ENCODE data around the gene NCAPG2. TPM values are rescaled to one million over a fixed set of nuclear protein-coding genes. Genes with fewer than 3 reads are reported as not detected.
"Not testable (repeated sequence)": the region's sequence is repeated elsewhere in the genome, so short reads cannot be mapped to it uniquely, and the experiment has no call there.

NCAPG2 gene
- total RNA-seq, 1 donor from 2014 or later = 6.3 TPM

GRCh38 chr7:158706273-158706704, 1.7 kb upstream of the NCAPG2 start:
- DNase-seq (ENCODE audit: low spot score) = no peak

- no peak for DNase-seq (ENCODE audit: low spot score)
Observed at GRCh38 chr7:158705234-158705850, 738 bp upstream of the NCAPG2 start.

DNA sequence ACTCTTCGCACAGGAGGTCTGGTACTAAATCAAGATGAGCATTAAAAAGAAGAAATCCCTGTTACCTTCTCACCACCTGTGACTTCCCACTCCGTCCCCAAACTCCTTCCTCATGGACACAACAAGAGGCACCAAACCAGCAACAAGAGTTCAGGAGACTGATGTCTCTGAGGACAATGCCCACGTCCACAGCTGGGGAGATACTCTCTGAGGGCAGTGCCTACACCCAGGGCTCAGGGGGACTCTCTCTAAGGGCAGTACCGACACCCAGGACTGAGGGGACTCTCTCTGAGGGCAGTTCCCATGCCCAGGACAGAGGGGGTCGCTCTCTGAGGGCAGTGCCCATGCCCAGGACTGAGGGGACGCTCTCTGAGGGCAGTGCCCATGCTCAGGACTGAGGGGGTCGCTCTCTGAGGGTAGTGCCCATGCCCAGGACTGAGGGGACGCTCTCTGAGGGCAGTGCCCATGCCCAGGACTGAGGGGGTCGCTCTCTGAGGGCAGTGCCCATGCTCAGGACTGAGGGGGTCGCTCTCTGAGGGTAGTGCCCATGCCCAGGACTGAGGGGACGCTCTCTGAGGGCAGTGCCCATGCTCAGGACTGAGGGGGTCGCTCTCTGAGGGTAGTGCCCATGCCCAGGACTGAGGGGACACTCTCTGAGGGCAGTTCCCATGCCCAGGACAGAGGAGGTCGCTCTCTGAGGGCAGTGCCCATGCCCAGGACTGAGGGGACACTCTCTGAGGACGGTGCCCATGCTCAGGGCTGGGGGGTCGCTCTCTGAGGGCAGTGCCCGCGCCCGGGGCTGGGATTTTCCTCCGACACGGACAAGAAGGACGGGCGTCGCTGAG, 703 bp downstream of the NCAPG2 start:
- DNase-seq (ENCODE audit: low spot score) = not testable (repeated sequence)

- no peak for DNase-seq (ENCODE audit: low spot score)
Observed at GRCh38 chr7:158702944-158703343, 1.7 kb downstream of the NCAPG2 start.

GRCh38 chr7:158702196-158702595, 2.4 kb downstream of the NCAPG2 start:
- DNase-seq (ENCODE audit: low spot score) = no peak

DNA sequence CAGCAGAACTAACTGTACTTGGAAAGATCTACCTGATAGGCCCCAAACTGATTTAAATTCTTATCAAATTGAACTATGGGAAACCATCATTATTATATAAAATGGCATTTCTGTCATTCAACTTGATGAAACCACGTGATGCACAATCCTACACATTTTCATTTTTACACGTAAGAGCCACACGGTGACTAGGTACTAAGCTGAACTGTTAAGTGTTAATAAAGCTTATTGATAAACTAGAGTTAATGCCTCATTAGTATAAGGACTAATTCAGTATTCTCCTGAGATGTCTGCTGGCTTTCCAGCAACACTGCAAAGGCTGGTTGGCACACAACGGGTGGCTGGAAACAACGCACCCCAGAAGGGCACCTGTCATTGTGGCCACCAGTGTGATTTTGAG, 4.6 kb downstream of the NCAPG2 start:
- DNase-seq (ENCODE audit: low spot score) = no peak

- DNase-seq (ENCODE audit: low spot score) = no peak
Observed at GRCh38 chr7:158699341-158699740, 5.3 kb downstream of the NCAPG2 start.

- no peak for DNase-seq (ENCODE audit: low spot score)
Observed at GRCh38 chr7:158698657-158699195, 5.9 kb downstream of the NCAPG2 start.

DNA sequence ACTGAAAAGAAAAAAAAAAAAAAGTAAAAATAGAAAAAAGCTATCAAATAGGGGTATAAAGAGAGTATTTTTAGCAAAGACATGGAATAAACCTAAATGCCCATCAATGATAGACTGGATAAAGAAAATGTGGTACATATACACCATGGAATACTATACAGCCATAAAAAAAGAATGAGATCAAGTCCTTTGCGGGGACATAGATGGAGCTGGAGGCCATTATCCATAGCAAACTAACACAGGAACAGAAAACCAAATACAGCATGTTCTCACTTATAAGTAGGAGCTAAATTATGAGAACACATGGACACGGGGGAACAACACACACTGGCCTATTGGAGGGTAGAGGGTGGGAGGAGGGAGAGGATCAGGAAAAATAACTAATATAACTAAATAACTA, 7.0 kb downstream of the NCAPG2 start:
- DNase-seq (ENCODE audit: low spot score) = not testable (repeated sequence)

- peak; percentile 76 for DNase-seq (ENCODE audit: low spot score)
Observed at GRCh38 chr7:158695726-158696452, 8.7 kb downstream of the NCAPG2 start.

- DNase-seq (ENCODE audit: low spot score) = no peak
Observed at GRCh38 chr7:158695056-158695455, 9.5 kb downstream of the NCAPG2 start.

DNA sequence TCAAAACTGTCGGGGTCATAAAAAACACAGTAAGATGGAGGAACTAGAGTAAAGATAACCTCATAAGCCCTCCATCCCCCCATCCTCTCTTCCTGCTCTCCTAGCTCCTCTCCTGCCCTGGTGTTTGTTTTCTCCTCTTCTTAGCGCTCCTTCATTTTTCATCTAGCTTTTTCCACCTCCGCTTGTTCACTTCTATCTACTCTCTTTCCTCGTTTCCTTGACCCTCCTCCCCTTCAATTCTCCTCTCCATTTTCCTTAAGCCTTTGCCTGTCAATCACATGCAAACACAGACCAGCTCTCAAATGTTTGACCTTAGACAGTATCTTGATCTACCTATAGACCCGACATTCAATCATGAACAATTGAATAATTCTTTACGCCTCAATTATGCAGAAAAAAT, 10.0 kb downstream of the NCAPG2 start:
- DNase-seq (ENCODE audit: low spot score) = no peak

GRCh38 chr7:158689488-158689887, 15.1 kb downstream of the NCAPG2 start:
- DNase-seq (ENCODE audit: low spot score) = no peak

GRCh38 chr7:158687406-158687805, 17.2 kb downstream of the NCAPG2 start:
- DNase-seq (ENCODE audit: low spot score) = no peak

DNA sequence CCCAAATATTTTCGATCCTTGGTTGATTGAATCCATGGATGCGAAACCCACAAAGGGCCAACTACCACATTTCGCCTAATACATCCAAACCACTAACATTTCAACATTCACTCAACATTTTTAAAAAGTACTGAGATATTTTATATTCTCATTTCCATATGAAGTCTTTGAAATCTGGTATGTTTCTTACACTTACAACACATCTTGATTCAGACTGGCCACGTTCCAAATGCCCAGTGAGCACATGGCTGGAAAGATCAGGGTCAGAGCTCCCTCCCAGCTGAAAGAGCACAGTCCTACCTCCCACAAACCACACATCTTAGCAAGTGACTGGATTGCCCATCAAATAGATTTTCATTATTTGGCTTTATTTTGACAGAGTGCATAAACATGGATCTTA, 18.9 kb downstream of the NCAPG2 start:
- no peak for DNase-seq (ENCODE audit: low spot score)

GRCh38 chr7:158684329-158684728, 20.3 kb downstream of the NCAPG2 start:
- no peak for DNase-seq (ENCODE audit: low spot score)

GRCh38 chr7:158683541-158683940, 21.1 kb downstream of the NCAPG2 start:
- no peak for DNase-seq (ENCODE audit: low spot score)

- no peak for DNase-seq (ENCODE audit: low spot score)
Observed at GRCh38 chr7:158682456-158682855, 22.1 kb downstream of the NCAPG2 start.

- no peak for DNase-seq (ENCODE audit: low spot score)
Observed at GRCh38 chr7:158680754-158681153, 23.9 kb downstream of the NCAPG2 start.

- no peak for DNase-seq (ENCODE audit: low spot score)
Observed at GRCh38 chr7:158676906-158677305, 27.7 kb downstream of the NCAPG2 start.

DNA sequence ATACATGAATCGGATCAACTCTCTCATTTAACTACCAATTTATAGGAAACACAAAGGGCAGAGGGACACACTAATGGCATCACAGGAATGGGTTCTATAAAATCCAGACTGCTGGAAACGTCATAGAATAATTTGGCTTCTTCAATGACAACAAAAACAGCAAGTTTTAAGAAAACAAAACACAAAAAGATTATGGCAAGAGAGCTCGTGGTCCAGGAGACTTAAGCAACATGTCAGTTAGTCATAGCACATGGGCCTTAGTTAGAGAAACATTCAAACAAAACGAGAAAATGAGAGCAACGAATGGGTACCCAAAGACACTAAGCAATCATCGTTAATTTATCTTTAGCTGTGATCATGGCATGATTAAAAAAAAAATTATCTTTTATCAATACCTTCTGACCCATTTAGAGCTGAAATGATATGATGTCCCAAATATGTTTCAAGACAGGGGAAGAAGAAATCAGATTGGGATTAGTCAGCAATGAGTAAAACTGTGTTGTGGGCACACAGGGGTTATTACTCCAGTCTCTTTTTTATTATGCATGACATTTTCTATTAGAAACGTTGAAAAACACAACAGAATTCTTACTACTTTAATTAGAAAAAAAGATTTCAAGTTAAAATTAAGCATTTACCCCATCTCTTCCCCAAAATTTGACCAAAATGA, 28.3 kb downstream of the NCAPG2 start:
- no peak for DNase-seq (ENCODE audit: low spot score)

- DNase-seq (ENCODE audit: low spot score) = no peak
Observed at GRCh38 chr7:158672975-158673374, 31.6 kb downstream of the NCAPG2 start.

All from ureter (tissue), 1 donor.